ENCODE data around the gene KDM1A. TPM values are rescaled to one million over a fixed set of nuclear protein-coding genes. Genes with fewer than 3 reads are reported as not detected.

The KDM1A gene
- total and polyA plus RNA-seq, 8 donors = 17.1 to 78.9 (median 29.2) TPM

GRCh38 chr1:23039308-23039826 lies 20.1 kb downstream of the KDM1A start:
- WGBS, 5 donors = 46 to 61% (median 55%) methylated on average over 7 of the region's 7 CpGs
- Histone ChIP-seq H3K27me3 (no peaks in the 10 kb centered on the region), H3K4me3 (no peak overlapping the region), H3K4me1 (peaks cover 0 to 34% (median 8%) of the 10 kb centered on the region in 4 donors), H3K9me3 (no peaks in the 10 kb centered on the region), H3K36me3 (peaks cover 0 to 2% (median 0%) of the 10 kb centered on the region in 4 donors), H3K27ac (no peak overlapping the region)
- DNase-seq = no peak
- no peak for TF ChIP-seq POLR2AphosphoS5 (IDR thresholded peaks at IDR 0.05)
- TF ChIP-seq CTCF (IDR thresholded peaks at IDR 0.05) = no peak
- no peak for TF ChIP-seq EP300 (IDR thresholded peaks at IDR 0.05)
- TF ChIP-seq POLR2A (IDR thresholded peaks at IDR 0.05) = no peak
- intact Hi-C loops (cut with DNase I; ENCODE audit: low total_unique reads) = no loop called here

- TF ChIP-seq CTCF (IDR thresholded peaks at IDR 0.05) = no peak
- Histone ChIP-seq H3K9me3 (no peaks in the 10 kb centered on the region), H3K4me1 (peaks cover 0 to 44% (median 9%) of the 10 kb centered on the region in 4 donors), H3K4me3 (no peak overlapping the region), H3K36me3 (peaks cover 0 to 7% (median 3%) of the 10 kb centered on the region in 4 donors), H3K27me3 (no peaks in the 10 kb centered on the region), H3K27ac (no peak overlapping the region)
- DNase-seq = no peak
- 92 to 98% (median 95%) methylated on average over 5 of the region's 5 CpGs for WGBS, 5 donors
- intact Hi-C loops (cut with DNase I; ENCODE audit: low total_unique reads) = no loop called here
These were observed 21.2 kb downstream of the KDM1A start for GRCh38 chr1:23040509-23040908.

GRCh38 chr1:23044035-23044434 lies 24.8 kb downstream of the KDM1A start:
- 75 to 95% (median 87%) methylated on average over 3 of the region's 3 CpGs for WGBS, 5 donors
- H3K36me3 ChIP-seq = peaks cover 0 to 7% (median 3%) of the 10 kb centered on the region in 4 donors
- TF ChIP-seq CTCF (IDR thresholded peaks at IDR 0.05) (no peak), POLR2AphosphoS5 (IDR thresholded peaks at IDR 0.05) (no peak), EP300 (IDR thresholded peaks at IDR 0.05) (no peak), POLR2A (IDR thresholded peaks at IDR 0.05) (no peak)
- H3K27me3 ChIP-seq = no peaks in the 10 kb centered on the region
- H3K4me3 ChIP-seq = no peak overlapping the region
- intact Hi-C loops (cut with DNase I; ENCODE audit: low total_unique reads) = no loop called here
- no peak overlapping the region for H3K27ac ChIP-seq
- DNase-seq = no peak
- H3K4me1 ChIP-seq = peaks cover 0 to 33% (median 5%) of the 10 kb centered on the region in 4 donors
- H3K9me3 ChIP-seq = no peaks in the 10 kb centered on the region

GRCh38 chr1:23050201-23050600 lies 30.9 kb downstream of the KDM1A start:
- Histone ChIP-seq H3K27me3 (no peaks in the 10 kb centered on the region), H3K36me3 (peaks cover 0 to 46% (median 39%) of the 10 kb centered on the region in 4 donors), H3K9me3 (no peaks in the 10 kb centered on the region), H3K4me3 (no peak overlapping the region), H3K4me1 (peaks cover 0 to 14% (median 3%) of the 10 kb centered on the region in 4 donors), H3K27ac (no peak overlapping the region)
- no peak for TF ChIP-seq CTCF (IDR thresholded peaks at IDR 0.05)
- no peak for TF ChIP-seq POLR2A (IDR thresholded peaks at IDR 0.05)
- no peak for TF ChIP-seq EP300 (IDR thresholded peaks at IDR 0.05)
- no peak for TF ChIP-seq POLR2AphosphoS5 (IDR thresholded peaks at IDR 0.05)
- intact Hi-C loops (cut with DNase I; ENCODE audit: low total_unique reads) = no loop called here
- no peak for DNase-seq
- 80 to 89% (median 86%) methylated on average over 7 of the region's 7 CpGs for WGBS, 5 donors
